MM.1S (cell line): Measurements from ENCODE around the gene MAD1L1.

Experiments used
- CTCF ChIP-seq: fragments of 300-600 bp; sonication (generic); IDR thresholded peaks from 2 replicates; pipeline ENCODE4 v1.5.1; 2016; ENCODE audit warnings: antibody characterized with exemption, low read length, mixed read lengths
- EZH2 ChIP-seq: fragments of 300-600 bp; sonication (generic); optimal IDR thresholded peaks from 2 replicates; pipeline ENCODE3; 2017; ENCODE audit warnings: low read depth, mild to moderate bottlenecking, antibody characterized with exemption, low read length, mixed read lengths
- EZH2phosphoT487 ChIP-seq: fragments of 300-600 bp; sonication (generic); IDR thresholded peaks from 2 replicates; pipeline ENCODE4 v1.6.1; 2018; ENCODE audit warnings: antibody characterized with exemption, low read length

GRCh38 chr7:2139004-2139699 is 93.6 kb downstream of the MAD1L1 start:
- TF ChIP-seq CTCF (no peak), EZH2 (no peak), EZH2phosphoT487 (no peak)
